CD4-positive, alpha-beta memory T cell (primary cell): ENCODE measurements around the gene KMT5B. TPM values are rescaled to one million over a fixed set of nuclear protein-coding genes. Genes with fewer than 3 reads are reported as not detected.

Experiments
- CTCF ChIA-PET: fragments of 350-600 bp; sonication (Branson Sonifier 250); formaldehyde crosslinking; loops from one replicate; lab custom pipeline; 2021; ENCODE audit warnings: inconsistent platforms; ENCODE audit not compliant: partially characterized antibody; lab: Charles Lee
- POLR2A ChIA-PET: fragments of 350-600 bp; sonication (Branson Sonifier 250); formaldehyde crosslinking; loops from one replicate; lab custom pipeline; 2021; ENCODE audit not compliant: partially characterized antibody; lab: Charles Lee
- DNase-seq, 5 donors: peaks; one replicate each; pipeline versions ENCODE4 v3.0.0 to v3.0.0-alpha.2; 2020 to 2022; ENCODE audit warnings: mixed read lengths in 1 of 5
- H3K27ac ChIP-seq: one replicate; pipeline ENCODE4 v1.7.0; 2013; ENCODE audit warnings: low read depth, low read length
- H3K27me3 ChIP-seq: 2 replicates; pipeline ENCODE4 v1.7.0; 2013; ENCODE audit warnings: mild to moderate bottlenecking, low read length, moderate library complexity; ENCODE audit not compliant: insufficient read depth
- H3K36me3 ChIP-seq: 2 replicates; pipeline ENCODE4 v1.7.0; 2013; ENCODE audit warnings: mild to moderate bottlenecking, low read length, moderate library complexity; ENCODE audit not compliant: insufficient read depth
- H3K4me1 ChIP-seq: 2 replicates; pipeline ENCODE4 v1.7.0; 2013; ENCODE audit warnings: mild to moderate bottlenecking, low read length, moderate library complexity; ENCODE audit not compliant: insufficient read depth
- H3K4me3 ChIP-seq, 2 donors: one replicate each; pipeline ENCODE4 v1.7.0; 2013; ENCODE audit warnings: low read length in 2 of 2, mild to moderate bottlenecking in 1 of 2
- H3K9me3 ChIP-seq, 2 donors: one replicate each; pipeline ENCODE4 v1.7.0; 2013; ENCODE audit warnings: low read length in 2 of 2, control low read depth in 1 of 2; ENCODE audit not compliant: control insufficient read depth in 1 of 2
- H3K27ac Mint-ChIP-seq, 7 donors: one replicate each; pipeline ENCODE4 v1.8.0; 2020 to 2021; ENCODE audit warnings: mixed read lengths in 7 of 7, mild to moderate bottlenecking in 6 of 7, inconsistent platforms in 3 of 7, moderate library complexity in 3 of 7
- H3K27me3 Mint-ChIP-seq, 2 donors: one replicate each; pipeline ENCODE4 v1.8.0; 2020 to 2021; ENCODE audit warnings: mixed read lengths in 2 of 2
- H3K36me3 Mint-ChIP-seq, 2 donors: one replicate each; pipeline ENCODE4 v1.8.0; 2020 to 2021; ENCODE audit warnings: mixed read lengths in 2 of 2, inconsistent platforms in 1 of 2, mild to moderate bottlenecking in 1 of 2
- H3K4me1 Mint-ChIP-seq, 4 donors: one replicate each; pipeline ENCODE4 v1.8.0; 2020 to 2021; ENCODE audit warnings: mixed read lengths in 4 of 4, mild to moderate bottlenecking in 1 of 4
- H3K4me3 Mint-ChIP-seq, 8 donors: one replicate each; pipeline ENCODE4 v1.8.0; 2020 to 2021; ENCODE audit warnings: mixed read lengths in 8 of 8, mild to moderate bottlenecking in 7 of 8, moderate library complexity in 6 of 8, inconsistent platforms in 3 of 8
- H3K9me3 Mint-ChIP-seq, 8 donors: one replicate each; pipeline ENCODE4 v1.8.0; 2020 to 2021; ENCODE audit warnings: mixed read lengths in 8 of 8, mild to moderate bottlenecking in 5 of 8, inconsistent platforms in 3 of 8, moderate library complexity in 1 of 8
- intact Hi-C: fragments of 100-400 bp; cut with micrococcal nuclease; formaldehyde crosslinking; loops from one replicate; pipeline ENCODE4 v1.15.1; 2023
- polyA plus RNA-seq, 2 donors: library from polyadenylated mRNA; unstranded; fragments of 300-500 nt; fragmentation: Illumina TruSeq; gene quantifications; one replicate each; pipeline ENCODE4 v1.2.3, GENCODE V29; 2021
- total RNA-seq, 2 experiments: library from RNA; stranded (reverse); gene quantifications; one replicate each; pipeline ENCODE4 v1.2.3, GENCODE V29; 2021

KMT5B gene
- total and polyA plus RNA-seq, 4 experiments from 2014 or later, result 27.9 to 61.7 (median 53.0) TPM

GRCh38 chr11:68148879-68149278 lies 64.2 kb downstream of the KMT5B start:
- Histone ChIP-seq H3K27ac (no peak overlapping the region), H3K9me3 (no peaks in the 10 kb centered on the region), H3K4me3 (no peak overlapping the region), H3K4me1 (no peaks in the 10 kb centered on the region), H3K27me3 (no peaks in the 10 kb centered on the region), H3K36me3 (no peaks in the 10 kb centered on the region)
- intact Hi-C loops, result no loop called here
- POLR2A ChIA-PET, result no interaction called here
- H3K36me3 Mint-ChIP-seq, result no peaks in the 10 kb centered on the region
- H3K4me3 Mint-ChIP-seq, result no peak overlapping the region
- H3K27ac Mint-ChIP-seq, result no peak overlapping the region
- DNase-seq, result no peak
- peaks cover 0 to 4% (median 2%) of the 10 kb centered on the region in 4 donors for H3K4me1 Mint-ChIP-seq
- no peaks in the 10 kb centered on the region for H3K9me3 Mint-ChIP-seq
- CTCF ChIA-PET, result interaction anchor here (0.7 kb wide), 1 partner anchor 821 kb away, joined by 4 read pairs; no protein-coding TSS in a partner anchor
- peaks cover 0 to 1% of the 10 kb centered on the region in 2 donors for H3K27me3 Mint-ChIP-seq

GRCh38 chr11:68148071-68148805 lies 64.9 kb downstream of the KMT5B start:
- Mint-ChIP-seq H3K36me3 (no peaks in the 10 kb centered on the region), H3K27me3 (peaks cover 0 to 1% of the 10 kb centered on the region in 2 donors), H3K4me3 (no peak overlapping the region), H3K27ac (no peak overlapping the region), H3K9me3 (no peaks in the 10 kb centered on the region), H3K4me1 (peaks cover 0 to 4% (median 2%) of the 10 kb centered on the region in 4 donors)
- no peak overlapping the region for H3K4me3 ChIP-seq
- no peaks in the 10 kb centered on the region for H3K4me1 ChIP-seq
- H3K27ac ChIP-seq, result no peak overlapping the region
- intact Hi-C loops, result no loop called here
- DNase-seq, result no peak
- ChIA-PET POLR2A (no interaction called here), CTCF (no interaction called here)
- no peaks in the 10 kb centered on the region for H3K36me3 ChIP-seq
- H3K27me3 ChIP-seq, result no peaks in the 10 kb centered on the region
- H3K9me3 ChIP-seq, result no peaks in the 10 kb centered on the region

- CTCF ChIA-PET, result no interaction called here
- H3K27me3 Mint-ChIP-seq, result peaks cover 0 to 1% of the 10 kb centered on the region in 2 donors
- H3K4me1 Mint-ChIP-seq, result peaks cover 3 to 9% (median 4%) of the 10 kb centered on the region in 4 donors
- Histone ChIP-seq H3K4me3 (no peak overlapping the region), H3K27ac (no peak overlapping the region), H3K9me3 (no peaks in the 10 kb centered on the region), H3K36me3 (no peaks in the 10 kb centered on the region), H3K27me3 (no peaks in the 10 kb centered on the region), H3K4me1 (peaks cover 7% of the 10 kb centered on the region)
- intact Hi-C loops, result no loop called here
- POLR2A ChIA-PET, result interaction anchor here (0.6 kb wide), 1 partner anchor 11 kb away, joined by 4 read pairs; no protein-coding TSS in a partner anchor
- H3K4me3 Mint-ChIP-seq, result no peak overlapping the region
- no peaks in the 10 kb centered on the region for H3K36me3 Mint-ChIP-seq
- H3K9me3 Mint-ChIP-seq, result no peaks in the 10 kb centered on the region
- H3K27ac Mint-ChIP-seq, result no peak overlapping the region
- DNase-seq, result no peak
Measured at GRCh38 chr11:68146704-68147474, 66.2 kb downstream of the KMT5B start.

- ChIA-PET POLR2A (no interaction called here), CTCF (no interaction called here)
- Mint-ChIP-seq H3K4me1 (peaks cover 4 to 14% (median 7%) of the 10 kb centered on the region in 4 donors), H3K36me3 (no peaks in the 10 kb centered on the region), H3K9me3 (no peaks in the 10 kb centered on the region), H3K27me3 (peaks cover 0 to 1% of the 10 kb centered on the region in 2 donors), H3K27ac (no peak overlapping the region), H3K4me3 (no peak overlapping the region)
- H3K27me3 ChIP-seq, result no peaks in the 10 kb centered on the region
- intact Hi-C loops, result no loop called here
- H3K4me1 ChIP-seq, result peaks cover 11% of the 10 kb centered on the region
- no peak overlapping the region for H3K4me3 ChIP-seq
- H3K9me3 ChIP-seq, result no peaks in the 10 kb centered on the region
- no peaks in the 10 kb centered on the region for H3K36me3 ChIP-seq
- DNase-seq, result no peak
- no peak overlapping the region for H3K27ac ChIP-seq
Measured at GRCh38 chr11:68146010-68146540, 67.0 kb downstream of the KMT5B start.

GRCh38 chr11:68145120-68145866 lies 67.8 kb downstream of the KMT5B start:
- Mint-ChIP-seq H3K4me3 (no peak overlapping the region), H3K4me1 (peaks cover 4 to 14% (median 7%) of the 10 kb centered on the region in 4 donors), H3K27me3 (peaks cover 0 to 1% of the 10 kb centered on the region in 2 donors), H3K36me3 (no peaks in the 10 kb centered on the region), H3K9me3 (no peaks in the 10 kb centered on the region), H3K27ac (no peak overlapping the region)
- Histone ChIP-seq H3K4me1 (peaks cover 11% of the 10 kb centered on the region), H3K27me3 (no peaks in the 10 kb centered on the region), H3K4me3 (no peak overlapping the region), H3K9me3 (no peaks in the 10 kb centered on the region), H3K27ac (no peak overlapping the region), H3K36me3 (no peaks in the 10 kb centered on the region)
- no peak for DNase-seq
- POLR2A ChIA-PET, result no interaction called here
- intact Hi-C loops, result no loop called here
- CTCF ChIA-PET, result no interaction called here

- ChIA-PET CTCF (no interaction called here), POLR2A (no interaction called here)
- peaks cover 0 to 1% of the 10 kb centered on the region in 2 donors for H3K27me3 Mint-ChIP-seq
- Histone ChIP-seq H3K4me1 (peaks cover 11% of the 10 kb centered on the region), H3K9me3 (no peaks in the 10 kb centered on the region), H3K4me3 (no peak overlapping the region), H3K36me3 (no peaks in the 10 kb centered on the region), H3K27me3 (no peaks in the 10 kb centered on the region), H3K27ac (no peak overlapping the region)
- no peak overlapping the region for H3K27ac Mint-ChIP-seq
- DNase-seq, result no peak
- H3K4me1 Mint-ChIP-seq, result peaks cover 4 to 14% (median 7%) of the 10 kb centered on the region in 4 donors
- H3K4me3 Mint-ChIP-seq, result no peak overlapping the region
- no peaks in the 10 kb centered on the region for H3K9me3 Mint-ChIP-seq
- no peaks in the 10 kb centered on the region for H3K36me3 Mint-ChIP-seq
- intact Hi-C loops, result no loop called here
Measured at GRCh38 chr11:68143310-68143689, 69.8 kb downstream of the KMT5B start.
